Kidney epithelial cell (primary cell): Measurements from ENCODE around the gene EP400. TPM values are rescaled to one million over a fixed set of nuclear protein-coding genes. Genes with fewer than 3 reads are reported as not detected.

ENCODE experiments used
- DNase-seq: peaks from one replicate; pipeline ENCODE4 v3.0.0-alpha.2; 2010; ENCODE audit warnings: low read depth
- H3K27me3 ChIP-seq: 2 replicates; pipeline ENCODE4 v1.6.0; 2011; ENCODE audit warnings: low read length; ENCODE audit not compliant: control insufficient read depth, insufficient read depth
- H3K36me3 ChIP-seq: 2 replicates; pipeline ENCODE4 v1.5.1; 2011; ENCODE audit warnings: low read length; ENCODE audit not compliant: control insufficient read depth, insufficient read depth
- H3K4me3 ChIP-seq: 2 replicates; pipeline ENCODE4 v1.5.1; 2011; ENCODE audit warnings: low read depth, mild to moderate bottlenecking, control low read depth, low read length
- CTCF ChIP-seq: IDR thresholded peaks from 2 replicates; pipeline ENCODE4 v1.5.1; 2011; ENCODE audit warnings: mild to moderate bottlenecking, moderate library complexity, low read length, control low read depth, inconsistent platforms; ENCODE audit not compliant: insufficient read depth, poor library complexity, severe bottlenecking
- total RNA-seq: library from RNA; depleted of rRNA; stranded (reverse); fragments of >200 nt; gene quantifications from 2 replicates; pipeline ENCODE4 v1.2.3, GENCODE V29; 2015

EP400 gene
- total RNA-seq, 1 donor from 2014 or later = 21.4 TPM

GRCh38 chr12:131986361-131986760 lies 36.6 kb downstream of the EP400 start:
- Histone ChIP-seq H3K27me3 (no peaks in the 10 kb centered on the region), H3K36me3 (peaks cover 4% of the 10 kb centered on the region), H3K4me3 (no peak overlapping the region)
- no peak for TF ChIP-seq CTCF
- no peak for DNase-seq

GRCh38 chr12:131986910-131987309 lies 37.2 kb downstream of the EP400 start:
- H3K36me3 ChIP-seq = peaks cover 4% of the 10 kb centered on the region
- DNase-seq = no peak
- H3K27me3 ChIP-seq = no peaks in the 10 kb centered on the region
- H3K4me3 ChIP-seq = no peak overlapping the region
- TF ChIP-seq CTCF = no peak

- no peak for DNase-seq
- Histone ChIP-seq H3K36me3 (peaks cover 4% of the 10 kb centered on the region), H3K4me3 (no peak overlapping the region), H3K27me3 (no peaks in the 10 kb centered on the region)
- TF ChIP-seq CTCF = no peak
Observed at GRCh38 chr12:131987552-131987951, 37.8 kb downstream of the EP400 start.

- no peaks in the 10 kb centered on the region for H3K27me3 ChIP-seq
- DNase-seq = no peak
- peaks cover 2% of the 10 kb centered on the region for H3K36me3 ChIP-seq
- no peak for TF ChIP-seq CTCF
- no peak overlapping the region for H3K4me3 ChIP-seq
Observed at GRCh38 chr12:131988054-131988796, 38.5 kb downstream of the EP400 start.

GRCh38 chr12:131989021-131989420 lies 39.3 kb downstream of the EP400 start:
- DNase-seq = no peak
- peaks cover 2% of the 10 kb centered on the region for H3K36me3 ChIP-seq

More at GRCh38 chr12:131989021-131989420, 39.3 kb downstream of the EP400 start:
- Histone ChIP-seq H3K4me3 (no peak overlapping the region), H3K27me3 (no peaks in the 10 kb centered on the region)
- no peak for TF ChIP-seq CTCF
